AG04450 (cell line): ENCODE results near the gene GPR15. TPM values are rescaled to one million over a fixed set of nuclear protein-coding genes. Genes with fewer than 3 reads are reported as not detected.

Experiments used
- CTCF ChIA-PET: fragments of 300-600, 350-600 bp; formaldehyde crosslinking; extraction: SDS; loops from one replicate; lab custom pipeline; 2022; ENCODE audit warnings: antibody characterized with exemption, inconsistent platforms; lab: Charles Lee
- POLR2A ChIA-PET: fragments of 350-600 bp; formaldehyde crosslinking; extraction: SDS; loops from one replicate; lab custom pipeline; 2021; ENCODE audit warnings: antibody characterized with exemption, inconsistent platforms; lab: Yijun Ruan, JAX
- DNase-seq: peaks from one replicate; pipeline ENCODE4 v3.0.0-alpha.2; 2011; ENCODE audit warnings: low read depth, low spot score
- H3K27ac ChIP-seq: one replicate; pipeline ENCODE4 v1.5.1; 2012; ENCODE audit warnings: low read depth, low read length, control low read depth
- H3K27me3 ChIP-seq: one replicate; pipeline ENCODE4 v1.6.0; 2012; ENCODE audit warnings: low read length; ENCODE audit not compliant: control insufficient read depth, insufficient read depth
- H3K4me3 ChIP-seq: 2 replicates; pipeline ENCODE4 v1.5.1; 2011; ENCODE audit warnings: mild to moderate bottlenecking, low read depth, low read length, control low read depth
- H3K9me3 ChIP-seq: 2 replicates; pipeline ENCODE4 v1.5.1; 2012; ENCODE audit warnings: low read length; ENCODE audit not compliant: control insufficient read depth, insufficient read depth
- CTCF ChIP-seq: IDR thresholded peaks from 2 replicates; pipeline ENCODE4 v1.5.1; 2011; ENCODE audit warnings: low read depth, low read length, control low read depth, inconsistent platforms
- polyA minus RNA-seq: library from RNA; depleted of rRNA, polyadenylated mRNA; stranded (reverse); fragments of >200 nt; gene quantifications from 2 replicates; pipeline ENCODE4 v1.2.3, GENCODE V29; 2011; rRNA and poly(A)+ RNA removed
- polyA plus RNA-seq: library from polyadenylated mRNA; depleted of rRNA; stranded (reverse); fragments of >200 nt; gene quantifications from 2 replicates; pipeline ENCODE4 v1.2.3, GENCODE V29; 2011; rRNA removed

Gene GPR15
- polyA plus RNA-seq (not detected in 2 replicates), polyA minus RNA-seq (not detected in 2 replicates)

GRCh38 chr3:98531622-98532274 lies at the start of gene GPR15:
TSS of gene GPR15 (plus strand) at chr3:98531978. CDS start at chr3:98532034, 56 bp downstream.
- TF ChIP-seq CTCF = no peak
- Histone ChIP-seq H3K4me3 (no peak within 1 kb of the TSS), H3K27ac (no peak within 1 kb of the TSS), H3K27me3 (peaks cover 6% of the 10 kb centered on the region), H3K9me3 (no peaks in the 10 kb centered on the region)
- DNase-seq = no peak
- POLR2A ChIA-PET = no interaction called here
- CTCF ChIA-PET = no interaction called here

- Histone ChIP-seq H3K27me3 (no peaks in the 10 kb centered on the region), H3K27ac (no peak overlapping the region), H3K9me3 (no peaks in the 10 kb centered on the region), H3K4me3 (no peak overlapping the region)
- ChIA-PET CTCF (no interaction called here), POLR2A (no interaction called here)
- DNase-seq = no peak
- no peak for TF ChIP-seq CTCF
Observed at GRCh38 chr3:98482717-98483482, 48.9 kb upstream of the GPR15 start.

GRCh38 chr3:98483626-98484025 lies 48.2 kb upstream of the GPR15 start:
- ChIA-PET CTCF (no interaction called here), POLR2A (no interaction called here)
- H3K27ac ChIP-seq = no peak overlapping the region

GRCh38 chr3:98497381-98497780 lies 34.4 kb upstream of the GPR15 start, which contains the start of gene OR5K2:
TSS of gene OR5K2 (plus strand) at chr3:98497681. CDS start at chr3:98497681, 0 bp downstream.
- ChIA-PET POLR2A (no interaction called here), CTCF (no interaction called here)
- no peaks in the 10 kb centered on the region for H3K9me3 ChIP-seq
- H3K27me3 ChIP-seq = no peaks in the 10 kb centered on the region
- TF ChIP-seq CTCF = no peak
- DNase-seq = no peak
- no peak within 1 kb of the TSS for H3K4me3 ChIP-seq
- no peak within 1 kb of the TSS for H3K27ac ChIP-seq

More at GRCh38 chr3:98483626-98484025, 48.2 kb upstream of the GPR15 start:
- Histone ChIP-seq H3K27me3 (no peaks in the 10 kb centered on the region), H3K4me3 (no peak overlapping the region), H3K9me3 (no peaks in the 10 kb centered on the region)
- no peak for DNase-seq
- TF ChIP-seq CTCF = no peak

GRCh38 chr3:98500019-98500418 lies 31.8 kb upstream of the GPR15 start:
- POLR2A ChIA-PET = no interaction called here

More at GRCh38 chr3:98500019-98500418, 31.8 kb upstream of the GPR15 start:
- no peak for TF ChIP-seq CTCF
- CTCF ChIA-PET = no interaction called here
- Histone ChIP-seq H3K4me3 (no peak overlapping the region), H3K27me3 (peaks cover 4% of the 10 kb centered on the region), H3K9me3 (no peaks in the 10 kb centered on the region), H3K27ac (no peak overlapping the region)
- no peak for DNase-seq
